ENCODE data around the gene NLK. TPM values are rescaled to one million over a fixed set of nuclear protein-coding genes. Genes with fewer than 3 reads are reported as not detected.

Gene NLK
- total RNA-seq, 6 experiments from 2014 or later: 8.8 to 10.6 (median 9.9) TPM

GRCh38 chr17:28085766-28086165 is 43.3 kb downstream of the NLK start:
- no peak overlapping the region for H3K4me3 ChIP-seq
- TF ChIP-seq POLR2A (IDR thresholded peaks at IDR 0.05): no peak
- no peak for TF ChIP-seq CTCF (IDR thresholded peaks at IDR 0.05)
- no peak overlapping the region for H3K27ac ChIP-seq
- ATAC-seq (no peak), DNase-seq (no peak)
- H3K9me3 ChIP-seq: no peaks in the 10 kb centered on the region
- no peaks in the 10 kb centered on the region for H3K27me3 ChIP-seq
- 89% methylated on average over 2 of the region's 2 CpGs for WGBS (ENCODE audit: insufficient coverage, low coverage, low lambda C conversion rate, missing lambda C conversion rate)
- intact Hi-C loops (cut with DNase I): no loop called here
- H3K4me1 ChIP-seq: peaks cover 0 to 21% (median 13%) of the 10 kb centered on the region in 4 donors
- no peaks in the 10 kb centered on the region for H3K36me3 ChIP-seq

- 87% methylated on average over 4 of the region's 4 CpGs for WGBS (ENCODE audit: insufficient coverage, low coverage, low lambda C conversion rate, missing lambda C conversion rate)
- H3K27ac ChIP-seq: no peak overlapping the region
- H3K27me3 ChIP-seq: no peaks in the 10 kb centered on the region
- no peaks in the 10 kb centered on the region for H3K9me3 ChIP-seq
- H3K36me3 ChIP-seq: no peaks in the 10 kb centered on the region
- intact Hi-C loops (cut with DNase I): no loop called here
- peaks cover 0 to 13% (median 7%) of the 10 kb centered on the region in 4 donors for H3K4me1 ChIP-seq
- no peak for DNase-seq
- H3K4me3 ChIP-seq: no peak overlapping the region
- no peak for ATAC-seq
- TF ChIP-seq POLR2A (IDR thresholded peaks at IDR 0.05) (no peak), CTCF (IDR thresholded peaks at IDR 0.05) (no peak)
Measured at GRCh38 chr17:28086519-28086918, 44.0 kb downstream of the NLK start.

GRCh38 chr17:28087743-28088142 is 45.3 kb downstream of the NLK start:
- TF ChIP-seq POLR2A (IDR thresholded peaks at IDR 0.05): no peak
- TF ChIP-seq CTCF (IDR thresholded peaks at IDR 0.05): no peak
- Histone ChIP-seq H3K4me1 (peaks cover 0 to 4% (median under 1%) of the 10 kb centered on the region in 4 donors), H3K36me3 (no peaks in the 10 kb centered on the region), H3K27me3 (no peaks in the 10 kb centered on the region), H3K4me3 (no peak overlapping the region), H3K27ac (no peak overlapping the region), H3K9me3 (no peaks in the 10 kb centered on the region)
- intact Hi-C loops (cut with DNase I): no loop called here
- DNase-seq (no peak), ATAC-seq (no peak)

GRCh38 chr17:28090551-28090950 is 48.1 kb downstream of the NLK start:
- H3K36me3 ChIP-seq: no peaks in the 10 kb centered on the region
- TF ChIP-seq CTCF (IDR thresholded peaks at IDR 0.05): no peak
- TF ChIP-seq POLR2A (IDR thresholded peaks at IDR 0.05): no peak
- H3K27ac ChIP-seq: no peak overlapping the region
- 95% methylated on average over 4 of the region's 4 CpGs for WGBS (ENCODE audit: insufficient coverage, low coverage, low lambda C conversion rate, missing lambda C conversion rate)
- no peak for ATAC-seq
- intact Hi-C loops (cut with DNase I): no loop called here
- no peak for DNase-seq
- H3K27me3 ChIP-seq: no peaks in the 10 kb centered on the region
- no peak overlapping the region for H3K4me3 ChIP-seq
- no peaks in the 10 kb centered on the region for H3K9me3 ChIP-seq
- peaks cover 0 to 11% (median 0%) of the 10 kb centered on the region in 4 donors for H3K4me1 ChIP-seq

- intact Hi-C loops (cut with DNase I): no loop called here
- peaks cover 0 to 11% (median 0%) of the 10 kb centered on the region in 4 donors for H3K4me1 ChIP-seq
- DNase-seq: no peak
- H3K4me3 ChIP-seq: no peak overlapping the region
- H3K9me3 ChIP-seq: no peaks in the 10 kb centered on the region
- no peaks in the 10 kb centered on the region for H3K27me3 ChIP-seq
- H3K36me3 ChIP-seq: no peaks in the 10 kb centered on the region
- ATAC-seq: no peak
- no peak overlapping the region for H3K27ac ChIP-seq
- no peak for TF ChIP-seq POLR2A (IDR thresholded peaks at IDR 0.05)
- no peak for TF ChIP-seq CTCF (IDR thresholded peaks at IDR 0.05)
- 100% methylated on average over 1 of the region's 1 CpG for WGBS (ENCODE audit: insufficient coverage, low coverage, low lambda C conversion rate, missing lambda C conversion rate)
Measured at GRCh38 chr17:28092088-28092487, 49.6 kb downstream of the NLK start.
